Stimulated activated CD4-positive, alpha-beta T cell treated with anti-CD3 and anti-CD28 coated beads, Interleukin-2, amount 100 ng/mL, for 24 hours (primary cell): ENCODE measurements around the gene AP2A2.
A peak's percentile ranks its signal among the peaks of the same experiment; 100 is the strongest.

Experiments
- DNase-seq, 2 donors: peaks; one replicate each; pipeline ENCODE4 v3.0.0-alpha.2; 2020

The AP2A2 gene

GRCh38 chr11:1017269-1018005 lies 91.8 kb downstream of the AP2A2 start:
- peak in 1 of 2 donors; percentile 23 for DNase-seq

- DNase-seq, result no peak
These were observed 92.4 kb downstream of the AP2A2 start for GRCh38 chr11:1018091-1018490.

DNA sequence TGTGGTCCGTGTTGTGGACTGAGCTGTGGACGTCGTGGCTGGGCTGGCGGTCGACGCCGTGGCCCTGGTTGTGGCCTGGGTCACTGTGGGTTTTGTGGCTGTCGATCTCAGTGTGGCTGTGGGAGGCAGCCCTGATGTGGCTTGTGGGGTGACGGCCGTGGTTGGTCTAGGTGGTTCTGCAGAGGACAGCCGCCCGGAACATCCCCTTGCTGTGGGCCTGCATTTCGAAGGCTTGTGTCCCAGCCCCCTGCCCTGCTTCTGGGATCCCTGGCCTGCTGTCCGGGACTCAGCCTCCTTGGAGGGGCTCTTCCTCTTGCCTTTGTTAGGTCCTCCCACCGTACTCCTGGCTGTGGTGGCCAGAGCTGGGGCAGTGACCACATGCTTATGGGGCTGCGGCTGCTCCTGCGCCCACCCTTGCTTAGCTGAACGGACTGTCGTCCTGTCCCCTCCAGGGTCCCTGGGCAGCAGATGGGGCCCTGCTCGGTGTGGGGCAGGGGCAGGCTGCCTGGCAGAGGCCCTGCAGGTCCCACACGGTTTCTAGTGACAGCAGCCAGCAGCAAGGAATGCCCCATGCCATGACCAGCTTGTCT lies 93.7 kb downstream of the AP2A2 start:
- DNase-seq, result no peak

DNA sequence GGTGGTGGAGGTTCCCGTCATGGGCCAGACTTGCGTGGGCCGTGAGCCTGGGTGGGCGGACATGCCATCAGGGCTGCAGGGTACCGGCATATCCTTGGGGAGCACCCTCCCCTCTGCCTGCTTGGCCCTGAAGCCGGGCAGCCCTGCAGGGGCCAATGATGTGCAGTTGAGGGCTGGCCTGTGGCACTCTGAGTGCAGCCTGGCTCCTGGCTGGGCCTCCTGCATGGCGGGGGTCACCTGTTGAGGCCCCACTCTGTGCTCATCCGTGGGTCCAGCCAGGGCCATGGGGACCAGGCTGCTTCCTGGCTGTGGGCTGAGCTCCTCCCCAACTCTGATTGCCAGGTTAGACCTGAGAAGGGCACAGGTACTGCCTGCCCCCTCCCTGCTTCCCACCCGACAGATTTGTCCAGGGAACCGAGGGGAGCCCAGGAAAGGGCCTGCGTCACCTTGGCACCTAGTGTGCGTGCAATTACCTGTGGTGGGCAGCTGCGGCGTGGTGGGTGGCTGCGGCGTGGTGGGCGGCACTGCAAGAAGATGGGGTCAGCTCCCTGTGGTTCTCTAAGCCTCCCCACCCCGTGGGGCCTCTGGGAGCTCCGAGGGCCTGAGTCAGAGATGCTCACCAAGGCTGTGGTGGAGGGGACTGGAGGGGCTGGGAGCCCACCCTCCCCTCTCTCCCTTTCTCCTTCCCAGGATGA lies 94.7 kb downstream of the AP2A2 start:
- DNase-seq, result no peak

GRCh38 chr11:1022411-1022810 lies 96.7 kb downstream of the AP2A2 start:
- no peak for DNase-seq

GRCh38 chr11:1022908-1023810 lies 97.5 kb downstream of the AP2A2 start:
- DNase-seq, result no peak

- DNase-seq, result no peak
These were observed 98.3 kb downstream of the AP2A2 start for GRCh38 chr11:1023811-1024596.

GRCh38 chr11:1024597-1025409 lies 99.1 kb downstream of the AP2A2 start:
- DNase-seq, result no peak

- DNase-seq, result no peak
These were observed 99.9 kb downstream of the AP2A2 start for GRCh38 chr11:1025410-1026162.

GRCh38 chr11:1026163-1026450 lies 100.4 kb downstream of the AP2A2 start:
- DNase-seq, result no peak

DNA sequence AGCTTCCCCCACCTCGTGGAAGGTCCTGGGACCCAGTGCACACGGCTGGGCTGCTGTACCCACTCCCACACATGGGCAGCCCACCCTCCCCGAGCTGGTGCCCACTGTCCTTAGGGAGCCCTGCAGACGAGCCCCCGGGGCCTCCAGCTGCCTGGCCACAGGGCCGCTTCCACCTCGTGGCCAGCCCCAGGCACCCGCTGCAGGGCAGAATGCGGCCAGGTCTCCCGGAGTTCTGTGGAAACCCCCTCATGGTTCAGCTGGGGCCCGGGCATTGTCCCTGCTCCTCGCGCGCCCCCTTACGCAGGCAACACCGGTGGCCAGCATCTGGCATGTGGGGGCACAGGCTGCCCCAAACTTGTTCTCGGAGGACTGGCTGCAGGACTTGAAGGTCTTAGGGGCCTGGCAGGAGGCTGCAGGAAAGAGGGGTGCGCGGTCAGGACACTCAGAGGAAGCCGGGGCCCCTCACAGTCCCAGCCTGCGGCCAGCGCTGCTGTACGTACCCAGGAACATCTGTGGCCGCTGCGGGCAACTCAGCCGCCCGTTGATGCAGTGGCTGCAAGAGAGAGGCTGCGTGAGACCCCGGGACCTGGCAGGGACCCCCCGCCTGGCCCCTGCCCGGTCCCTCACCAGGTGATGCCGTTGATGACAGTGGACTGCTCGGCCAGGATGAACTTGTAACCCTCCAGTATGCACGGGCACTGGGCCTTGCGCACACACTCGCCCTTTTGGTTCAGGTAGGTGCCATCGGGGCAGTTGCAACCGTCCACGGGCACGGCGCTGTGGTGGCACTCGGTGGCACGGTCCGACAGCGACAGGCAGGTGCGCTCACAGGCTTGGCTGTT lies 101.2 kb downstream of the AP2A2 start:
- DNase-seq, result no peak

DNA sequence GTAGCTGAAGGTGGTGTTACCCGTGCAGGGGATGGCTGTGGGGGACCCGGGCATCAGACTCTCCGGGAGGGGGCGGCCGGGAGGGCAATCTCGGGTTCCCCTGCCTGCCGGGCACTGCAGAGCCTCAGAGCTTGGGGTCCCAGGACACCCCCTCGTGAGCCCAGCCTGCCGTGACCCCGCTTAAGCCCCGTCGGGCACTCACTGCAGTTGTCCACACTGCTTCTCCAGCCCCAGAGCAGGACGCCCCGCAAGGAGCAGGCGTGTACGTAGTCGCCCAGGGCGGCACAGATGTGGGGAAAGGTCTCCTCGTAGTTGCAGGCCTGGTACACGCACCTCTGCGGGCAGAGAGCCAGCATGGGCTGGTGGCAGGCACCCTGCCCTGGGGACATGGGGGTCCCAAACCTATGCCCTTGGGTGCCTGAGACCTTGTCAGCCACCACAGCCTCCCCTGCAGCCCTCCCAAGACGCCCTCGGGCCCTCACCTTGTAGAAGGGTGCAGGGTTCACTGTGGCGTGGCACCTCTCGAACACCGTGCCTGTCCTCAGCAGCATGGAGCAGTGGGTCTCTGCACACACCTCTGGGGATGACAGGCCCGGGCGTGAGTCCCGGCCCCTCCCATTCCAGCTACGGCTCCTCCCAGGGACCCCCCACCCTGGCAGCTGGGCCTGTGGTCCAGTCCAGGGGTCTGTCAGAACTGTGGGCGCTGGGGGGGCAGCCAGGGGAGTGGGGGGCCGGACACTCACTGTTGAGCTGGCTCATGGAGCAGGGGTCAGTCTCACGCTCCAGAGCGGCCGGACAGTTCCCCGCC lies 102.0 kb downstream of the AP2A2 start:
- DNase-seq, result no peak

GRCh38 chr11:1028291-1028540 lies 102.5 kb downstream of the AP2A2 start:
- DNase-seq, result no peak

- DNase-seq, result no peak
These were observed 102.9 kb downstream of the AP2A2 start for GRCh38 chr11:1028616-1029015.

DNA sequence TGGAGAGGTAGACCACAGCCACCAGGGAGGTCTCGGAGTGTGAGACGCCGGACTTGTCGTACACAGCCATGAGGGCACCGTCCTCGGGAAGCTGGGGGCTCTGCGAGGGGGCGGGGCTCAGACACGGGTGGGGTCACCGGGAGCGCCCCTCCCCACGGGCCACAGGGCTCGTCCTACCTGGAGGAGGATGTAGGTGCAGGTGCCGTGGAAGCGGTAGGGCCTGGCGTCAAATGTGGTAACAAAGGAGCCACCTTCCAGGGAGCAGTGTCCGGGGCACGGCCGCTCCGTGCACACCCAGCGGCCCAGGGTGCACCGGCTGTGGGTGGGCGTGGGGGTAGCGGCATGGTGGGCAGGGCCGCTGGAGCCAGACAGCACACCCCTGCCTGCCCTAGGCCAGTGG lies 103.4 kb downstream of the AP2A2 start:
- DNase-seq, result no peak

- DNase-seq, result no peak
These were observed 104.0 kb downstream of the AP2A2 start for GRCh38 chr11:1029654-1030053.

- DNase-seq, result no peak
These were observed 104.4 kb downstream of the AP2A2 start for GRCh38 chr11:1030086-1030485.

DNA sequence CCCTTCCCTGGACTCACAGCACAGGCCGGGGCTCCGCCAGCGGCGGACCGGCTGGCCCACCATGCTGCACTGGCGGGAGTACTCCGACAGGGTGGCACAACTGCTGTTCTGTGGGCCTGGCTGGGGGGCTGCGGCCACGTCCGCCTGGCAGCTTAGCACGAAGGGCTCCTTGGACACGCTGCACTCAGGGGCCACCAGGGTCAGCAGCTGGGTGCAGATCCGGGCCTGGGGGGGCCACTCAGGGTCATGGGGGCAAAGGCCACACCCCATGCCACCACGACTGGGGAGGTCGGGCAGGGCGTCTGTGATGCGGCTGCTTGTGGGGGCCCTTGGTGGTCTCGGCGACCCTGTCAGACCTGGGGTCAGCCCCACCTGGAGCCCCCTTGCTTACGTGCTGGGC lies 104.9 kb downstream of the AP2A2 start:
- no peak for DNase-seq
